Adipocyte (in vitro differentiated cells): ENCODE data around the gene LRRC37A2.
"Not testable (repeated sequence)": the region's sequence is repeated elsewhere in the genome, so short reads cannot be mapped to it uniquely, and the experiment has no call there.

Source experiments
- DNase-seq: peaks from one replicate; pipeline ENCODE4 v3.0.0-alpha.2; 2015; ENCODE audit warnings: low read depth
- H3K27me3 ChIP-seq: replicated peaks from 2 replicates; pipeline ENCODE4 v1.7.0; 2013; ENCODE audit warnings: mild to moderate bottlenecking, low read length, moderate library complexity; ENCODE audit not compliant: control insufficient read depth, insufficient read depth
- H3K36me3 ChIP-seq: 2 replicates; pipeline ENCODE4 v1.7.0; 2013; ENCODE audit warnings: low read length, mild to moderate bottlenecking, moderate library complexity; ENCODE audit not compliant: control insufficient read depth, insufficient read depth, severe bottlenecking
- H3K4me1 ChIP-seq: 2 replicates; pipeline ENCODE4 v1.7.0; 2013; ENCODE audit warnings: mild to moderate bottlenecking, low read length, moderate library complexity; ENCODE audit not compliant: control insufficient read depth, insufficient read depth
- H3K4me3 ChIP-seq: 2 replicates; pipeline ENCODE4 v1.7.0; 2013; ENCODE audit warnings: mild to moderate bottlenecking, low read length, moderate library complexity
- H3K9ac ChIP-seq: 2 replicates; pipeline ENCODE4 v1.7.0; 2013; ENCODE audit warnings: mild to moderate bottlenecking, low read length, moderate library complexity
- H3K9me3 ChIP-seq: 2 replicates; pipeline ENCODE4 v1.7.0; 2013; ENCODE audit warnings: mild to moderate bottlenecking, low read length, moderate library complexity; ENCODE audit not compliant: control insufficient read depth

LRRC37A2 gene

GRCh38 chr17:46600767-46601166 is 88.5 kb downstream of the LRRC37A2 start:
- H3K9me3 ChIP-seq, H3K4me3 ChIP-seq, H3K36me3 ChIP-seq, H3K9ac ChIP-seq, DNase-seq, H3K27me3 ChIP-seq, H3K4me1 ChIP-seq: not testable (repeated sequence)

- not testable (repeated sequence) for H3K36me3 ChIP-seq, H3K9me3 ChIP-seq, H3K9ac ChIP-seq, H3K4me3 ChIP-seq, H3K27me3 ChIP-seq, DNase-seq, H3K4me1 ChIP-seq
Observed at GRCh38 chr17:46603125-46603524, 90.9 kb downstream of the LRRC37A2 start.
